ENCODE data around the gene RPS6KA5.
"Not testable (repeated sequence)": the region's sequence is repeated elsewhere in the genome, so short reads cannot be mapped to it uniquely, and the experiment has no call there.

RPS6KA5 gene

GRCh38 chr14:90836692-90837063 lies 223.8 kb downstream of the RPS6KA5 start:
- TF ChIP-seq CTCF (IDR thresholded peaks at IDR 0.05; ENCODE audit: insufficient read depth, low read depth, low read length, missing control alignments), result no peak
- H3K4me3 ChIP-seq (ENCODE audit: low read length), result no peak overlapping the region
- DNase-seq (ENCODE audit: low read depth), result no peak

GRCh38 chr14:90831821-90832220 lies 228.6 kb downstream of the RPS6KA5 start:
- no peak overlapping the region for H3K4me3 ChIP-seq (ENCODE audit: low read length)
- no peak for TF ChIP-seq CTCF (IDR thresholded peaks at IDR 0.05; ENCODE audit: insufficient read depth, low read depth, low read length, missing control alignments)
- DNase-seq (ENCODE audit: low read depth), result no peak

DNA sequence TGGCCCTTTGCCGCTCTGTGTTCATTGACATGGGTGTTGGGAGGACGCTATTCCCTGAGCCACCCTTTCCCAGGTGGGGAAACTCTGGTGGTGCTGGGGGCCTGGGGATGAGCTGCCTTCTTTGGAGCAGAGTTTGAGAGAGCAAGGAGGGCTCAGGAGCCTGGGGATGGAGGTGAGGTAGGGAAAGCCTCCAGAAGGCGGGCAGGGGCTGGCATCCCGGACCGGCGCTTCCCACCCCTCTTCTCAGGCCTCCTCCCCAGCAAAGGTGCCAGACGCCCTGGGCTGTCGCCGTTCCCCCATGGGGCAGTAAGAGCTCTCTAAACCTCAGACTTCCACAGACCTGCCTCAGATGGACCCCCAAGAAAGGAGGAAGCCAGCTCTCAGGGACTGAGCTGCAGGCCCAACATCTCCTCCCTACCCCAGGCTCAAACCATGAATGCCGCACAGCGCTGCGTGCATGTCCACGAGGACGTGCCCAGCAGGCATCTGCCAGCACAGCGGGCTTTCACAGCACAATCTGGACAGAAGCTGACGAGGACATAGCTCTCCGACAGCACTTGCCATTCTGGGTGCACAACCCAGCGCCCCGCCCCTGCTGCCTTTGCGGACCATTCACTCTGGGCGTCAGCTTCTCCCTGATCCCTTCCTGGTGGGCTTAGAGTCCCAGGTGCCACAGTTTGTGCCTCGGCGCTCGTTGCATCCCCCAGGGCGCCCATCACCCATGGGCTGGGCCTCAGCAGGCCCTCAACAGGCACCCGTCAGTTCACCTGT lies 229.3 kb downstream of the RPS6KA5 start:
- TF ChIP-seq CTCF (IDR thresholded peaks at IDR 0.05; ENCODE audit: insufficient read depth, low read depth, low read length, missing control alignments), result no peak
- no peak overlapping the region for H3K4me3 ChIP-seq (ENCODE audit: low read length)
- DNase-seq (ENCODE audit: low read depth), result no peak

DNA sequence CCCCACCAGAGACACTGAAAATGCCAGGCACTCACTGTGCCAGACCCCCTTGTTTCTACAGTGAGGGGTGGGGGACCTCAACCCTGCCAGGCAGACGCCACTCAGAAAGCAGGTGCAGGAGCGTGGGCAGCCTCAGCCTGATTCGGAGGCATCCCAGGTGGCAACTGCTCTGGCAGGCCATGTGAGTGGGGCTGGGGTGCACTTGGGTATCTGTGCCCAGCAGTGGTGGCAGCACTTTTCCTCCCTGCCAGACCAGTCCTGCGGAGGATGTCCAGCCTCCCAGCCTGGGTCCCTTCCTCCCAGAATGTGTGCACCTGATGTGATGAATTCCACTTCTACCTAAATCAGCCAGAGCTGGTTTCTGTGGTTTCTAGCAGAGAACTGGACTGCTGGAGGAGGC lies 230.8 kb downstream of the RPS6KA5 start:
- H3K4me3 ChIP-seq (ENCODE audit: low read length), result no peak overlapping the region
- DNase-seq (ENCODE audit: low read depth), result no peak
- no peak for TF ChIP-seq CTCF (IDR thresholded peaks at IDR 0.05; ENCODE audit: insufficient read depth, low read depth, low read length, missing control alignments)

DNA sequence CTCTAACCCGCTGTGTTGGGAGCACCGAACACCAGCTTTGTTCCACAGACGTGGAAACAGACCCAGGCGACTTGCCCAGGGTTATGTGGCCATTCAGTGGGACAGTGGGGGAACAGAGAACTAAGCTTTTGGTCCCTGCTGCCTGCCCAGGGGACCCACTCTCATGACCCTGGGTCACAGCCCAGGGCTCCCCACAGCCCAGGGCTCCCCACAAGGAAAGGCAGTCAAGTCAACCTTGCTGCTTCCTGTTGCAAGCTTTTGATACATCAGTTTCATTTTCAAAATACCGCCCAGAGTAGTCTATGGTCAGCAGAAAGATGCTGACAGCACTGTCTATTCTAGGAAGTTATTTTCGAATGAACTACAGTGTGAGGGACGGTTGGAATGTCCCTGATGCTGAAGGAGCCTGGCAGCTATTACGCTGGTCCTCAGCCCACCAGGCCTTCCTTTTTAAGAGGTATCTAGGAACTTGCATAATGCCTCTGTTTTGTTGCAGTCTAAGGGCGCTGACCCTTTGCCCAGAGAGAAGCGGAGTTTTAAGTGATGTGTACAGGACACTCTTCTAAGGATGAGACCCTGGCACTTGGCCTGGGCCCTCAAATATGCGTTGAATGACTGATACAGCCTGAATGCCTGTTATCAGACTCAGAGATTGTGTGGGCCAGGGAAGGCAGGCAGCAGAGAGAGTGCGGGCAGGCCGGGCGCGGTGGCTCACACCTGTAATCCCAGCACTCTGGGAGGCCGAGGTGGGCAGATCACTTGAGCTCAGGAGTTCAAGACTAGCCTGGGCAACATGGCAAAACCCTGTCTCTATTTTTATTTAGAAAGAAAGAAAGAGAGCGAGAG lies 231.6 kb downstream of the RPS6KA5 start:
- peak overlapping the region; percentile 44 for H3K4me3 ChIP-seq (ENCODE audit: low read length)
- DNase-seq (ENCODE audit: low read depth), result no peak
- no peak for TF ChIP-seq CTCF (IDR thresholded peaks at IDR 0.05; ENCODE audit: insufficient read depth, low read depth, low read length, missing control alignments)

- no peak for TF ChIP-seq CTCF (IDR thresholded peaks at IDR 0.05; ENCODE audit: insufficient read depth, low read depth, low read length, missing control alignments)
- H3K4me3 ChIP-seq (ENCODE audit: low read length), result peak overlapping the region; percentile 44
- DNase-seq (ENCODE audit: low read depth), result peak; percentile 87
Observed at GRCh38 chr14:90827919-90828610, 232.4 kb downstream of the RPS6KA5 start.

DNA sequence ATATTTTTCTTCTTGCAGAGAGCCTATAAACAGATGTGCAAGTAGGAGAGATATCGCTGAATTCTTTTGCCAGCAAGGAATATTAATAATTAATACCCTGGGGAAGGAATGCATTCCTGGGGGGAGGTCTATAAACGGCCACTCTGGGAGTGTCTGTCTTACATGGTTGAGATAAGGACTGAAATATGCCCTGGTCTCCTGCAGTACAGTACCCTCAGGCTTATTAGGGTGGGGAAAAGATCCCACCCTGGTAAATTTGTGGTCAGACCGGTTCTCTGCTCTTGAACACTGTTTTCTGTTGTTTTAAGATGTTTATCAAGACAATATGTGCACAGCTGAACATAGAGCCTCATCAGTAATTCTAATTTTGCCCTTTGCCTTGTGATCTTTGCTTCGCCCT lies 236.9 kb downstream of the RPS6KA5 start:
- not testable (repeated sequence) for H3K4me3 ChIP-seq (ENCODE audit: low read length); DNase-seq (ENCODE audit: low read depth)
